ENCODE data around the gene PCNT.
"Not testable (repeated sequence)": the region's sequence is repeated elsewhere in the genome, so short reads cannot be mapped to it uniquely, and the experiment has no call there.

GRCh38 chr21:46448855-46449254, 124.9 kb downstream of the PCNT start:
- not testable (repeated sequence) for TF ChIP-seq EZH2 (IDR thresholded peaks at IDR 0.05; ENCODE audit: borderline replicate concordance, low read length)
- TF ChIP-seq, protein P1, sequence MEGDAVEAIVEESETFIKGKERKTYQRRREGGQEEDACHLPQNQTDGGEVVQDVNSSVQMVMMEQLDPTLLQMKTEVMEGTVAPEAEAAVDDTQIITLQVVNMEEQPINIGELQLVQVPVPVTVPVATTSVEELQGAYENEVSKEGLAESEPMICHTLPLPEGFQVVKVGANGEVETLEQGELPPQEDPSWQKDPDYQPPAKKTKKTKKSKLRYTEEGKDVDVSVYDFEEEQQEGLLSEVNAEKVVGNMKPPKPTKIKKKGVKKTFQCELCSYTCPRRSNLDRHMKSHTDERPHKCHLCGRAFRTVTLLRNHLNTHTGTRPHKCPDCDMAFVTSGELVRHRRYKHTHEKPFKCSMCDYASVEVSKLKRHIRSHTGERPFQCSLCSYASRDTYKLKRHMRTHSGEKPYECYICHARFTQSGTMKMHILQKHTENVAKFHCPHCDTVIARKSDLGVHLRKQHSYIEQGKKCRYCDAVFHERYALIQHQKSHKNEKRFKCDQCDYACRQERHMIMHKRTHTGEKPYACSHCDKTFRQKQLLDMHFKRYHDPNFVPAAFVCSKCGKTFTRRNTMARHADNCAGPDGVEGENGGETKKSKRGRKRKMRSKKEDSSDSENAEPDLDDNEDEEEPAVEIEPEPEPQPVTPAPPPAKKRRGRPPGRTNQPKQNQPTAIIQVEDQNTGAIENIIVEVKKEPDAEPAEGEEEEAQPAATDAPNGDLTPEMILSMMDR (conservative IDR thresholded peaks at IDR 0.05 in 1 of 2, IDR thresholded peaks at IDR 0.05 in 1 of 2; ENCODE audit: extremely low read depth in 1 of 2, insufficient read depth in 1 of 2, low read depth in 1 of 2, low read length in 2 of 2): not testable (repeated sequence)

Data from mammary epithelial cell (primary cell).